ENCODE results near the gene UNC50.

- TF ChIP-seq POLR2A (IDR thresholded peaks at IDR 0.05; ENCODE audit: low read length) (no peak), GATA1 (IDR thresholded peaks at IDR 0.05; ENCODE audit: low read depth, low read length) (no peak)
Observed at GRCh38 chr2:98585386-98585785, 23.0 kb upstream of the UNC50 start.

Data from erythroblast (primary cell).